Epidermal melanocyte (primary cell): ENCODE measurements around the gene ADAMTS2.

Experiments used
- DNase-seq: peaks from one replicate; pipeline ENCODE4 v3.0.0; 2011; ENCODE audit warnings: low spot score; ENCODE audit not compliant: insufficient read length

The ADAMTS2 gene

DNA sequence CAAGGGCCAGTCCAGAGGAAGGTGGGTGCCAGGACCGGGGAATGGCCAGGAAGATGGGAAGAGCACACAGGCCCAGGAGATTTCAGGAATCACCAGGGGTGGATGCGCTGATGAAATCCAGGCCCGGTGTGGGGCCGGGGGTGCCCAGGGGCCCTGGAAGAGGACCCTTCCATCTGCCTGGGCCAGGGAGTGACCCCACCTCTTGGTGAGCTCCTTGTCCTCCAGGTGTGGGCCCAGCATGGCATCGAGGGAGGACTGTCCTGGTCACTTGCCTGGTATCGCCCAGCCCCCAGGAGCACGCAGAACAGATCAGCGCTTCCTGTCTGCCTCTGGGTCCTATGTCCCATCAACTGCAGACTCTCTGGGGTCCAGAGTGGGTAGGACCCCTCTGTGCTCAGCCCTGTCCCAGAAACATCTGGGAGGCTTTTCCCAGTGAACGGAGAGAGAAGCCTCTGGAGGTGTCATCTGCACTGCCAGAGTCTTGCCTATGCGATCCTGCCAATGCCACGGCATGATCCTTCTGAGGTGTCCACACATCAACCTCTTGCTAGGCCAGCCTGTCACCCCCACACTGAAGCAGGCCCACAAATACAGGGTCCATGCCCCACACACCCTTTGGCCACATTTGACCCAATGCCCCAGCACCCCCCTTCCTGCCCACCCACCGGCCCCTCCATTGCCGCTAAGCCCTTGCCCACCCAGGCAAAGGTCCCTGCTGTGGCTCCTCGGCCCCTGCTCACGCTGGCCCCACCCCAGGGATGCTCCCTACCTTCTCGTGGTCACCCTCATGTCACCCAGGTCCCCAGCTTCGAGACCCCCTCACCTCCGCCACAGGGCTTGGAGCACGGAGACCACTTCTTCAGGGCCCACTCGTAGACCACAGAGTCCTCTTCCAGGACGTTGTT is 217.9 kb downstream of the ADAMTS2 start:
- DNase-seq = no peak

DNA sequence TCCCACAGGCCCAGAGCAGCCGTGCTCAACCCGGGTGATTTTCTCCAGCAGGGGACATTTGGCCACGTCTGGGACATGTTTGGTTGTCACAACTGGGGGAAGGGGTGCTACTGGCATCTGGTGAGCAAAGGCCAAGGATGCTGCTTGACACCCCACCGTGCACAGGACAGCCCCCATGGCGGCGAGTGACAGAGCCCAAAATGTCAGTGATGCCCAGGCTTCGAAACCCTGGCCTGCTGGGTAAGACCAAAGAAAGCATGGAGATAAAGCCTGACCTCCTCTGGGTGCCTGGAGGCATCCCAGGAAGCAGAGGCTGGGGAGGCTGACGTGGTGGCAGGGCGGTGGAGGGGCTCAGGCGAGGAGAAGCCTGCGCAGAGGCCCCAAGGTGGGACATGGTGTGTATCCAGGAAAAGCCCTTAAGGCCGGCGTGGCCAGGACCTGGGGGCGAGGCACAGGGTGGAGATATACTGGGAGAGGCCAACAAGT is 218.7 kb downstream of the ADAMTS2 start:
- DNase-seq = no peak

DNA sequence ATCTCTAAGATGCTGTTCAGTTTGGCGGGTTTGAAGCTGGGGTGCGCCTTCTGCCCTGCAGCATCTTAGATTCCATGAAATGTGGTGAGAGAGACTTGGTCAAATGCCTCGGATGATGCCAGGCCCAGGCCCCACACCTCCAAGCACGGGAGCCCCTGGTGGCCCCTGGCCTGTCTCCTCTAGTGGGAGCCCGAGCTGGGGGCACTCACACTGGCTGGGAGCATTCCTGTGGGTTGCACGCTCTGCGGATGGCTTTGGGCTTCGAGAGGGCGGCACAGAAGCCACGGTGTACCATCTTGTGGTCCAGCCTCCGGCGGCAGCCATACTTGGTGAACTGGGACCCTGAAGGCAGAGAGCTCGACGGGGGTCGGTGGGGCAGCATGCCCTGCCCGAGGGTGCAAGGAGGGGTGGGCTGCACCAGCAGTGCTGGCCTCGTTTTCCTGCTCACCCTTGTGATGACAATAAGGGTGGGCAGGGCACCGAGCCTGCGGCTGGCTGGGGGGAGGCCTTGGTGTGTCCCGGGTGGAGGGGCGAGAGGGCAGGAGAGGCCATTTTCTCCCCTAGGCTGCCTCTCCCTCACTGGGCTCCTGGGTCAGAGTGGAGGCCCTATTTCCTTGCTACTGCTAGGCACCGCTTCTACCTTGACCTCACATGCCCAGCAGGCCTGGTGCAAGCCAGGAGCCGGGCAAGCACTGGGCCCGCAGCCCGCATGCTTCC is 219.3 kb downstream of the ADAMTS2 start:
- no peak for DNase-seq

DNA sequence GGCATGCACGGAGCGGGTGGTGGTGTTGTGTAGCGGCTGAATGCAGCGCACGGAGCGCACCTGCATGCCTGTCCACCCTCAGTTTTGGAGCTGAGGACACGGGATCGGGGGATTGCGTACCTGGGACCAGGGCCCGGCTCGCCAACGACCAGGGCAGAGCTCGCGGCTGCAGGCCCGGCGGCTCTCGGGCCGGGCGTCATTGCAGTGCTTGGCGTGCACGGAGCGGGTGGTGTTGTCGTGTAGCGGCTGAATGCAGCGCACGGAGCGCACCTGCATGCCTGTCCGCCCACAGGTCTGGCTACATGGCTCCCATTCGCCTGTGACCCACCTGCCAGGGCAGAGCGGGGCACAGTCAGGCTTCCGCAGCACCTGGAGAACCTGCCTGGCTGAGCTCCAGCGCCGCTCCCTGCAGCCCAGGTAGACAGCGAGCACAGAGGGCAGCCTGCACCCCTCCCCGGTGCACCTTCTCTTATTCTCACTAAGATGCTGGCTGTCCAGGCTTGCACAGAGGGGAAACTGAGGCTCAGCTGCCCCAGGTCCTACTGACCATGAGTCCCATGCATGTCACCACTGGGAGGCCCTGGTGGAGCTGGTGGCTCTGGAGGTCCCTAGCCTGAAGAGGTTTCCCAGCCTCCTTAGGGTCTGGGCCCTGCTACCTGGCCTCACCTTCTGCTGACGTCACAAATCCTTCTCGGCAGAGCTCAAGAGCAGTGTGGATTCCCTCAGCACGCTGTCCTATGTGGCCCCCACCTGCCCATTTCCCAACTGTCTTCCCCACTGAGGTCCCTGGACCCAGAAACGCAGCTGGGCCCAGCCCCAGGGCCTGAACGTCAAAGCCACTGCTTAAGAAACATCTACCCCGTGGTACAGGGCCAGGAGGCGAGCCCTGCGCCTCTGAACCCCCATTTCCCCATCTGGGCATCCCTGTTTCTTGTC is 220.1 kb downstream of the ADAMTS2 start:
- DNase-seq = no peak

DNA sequence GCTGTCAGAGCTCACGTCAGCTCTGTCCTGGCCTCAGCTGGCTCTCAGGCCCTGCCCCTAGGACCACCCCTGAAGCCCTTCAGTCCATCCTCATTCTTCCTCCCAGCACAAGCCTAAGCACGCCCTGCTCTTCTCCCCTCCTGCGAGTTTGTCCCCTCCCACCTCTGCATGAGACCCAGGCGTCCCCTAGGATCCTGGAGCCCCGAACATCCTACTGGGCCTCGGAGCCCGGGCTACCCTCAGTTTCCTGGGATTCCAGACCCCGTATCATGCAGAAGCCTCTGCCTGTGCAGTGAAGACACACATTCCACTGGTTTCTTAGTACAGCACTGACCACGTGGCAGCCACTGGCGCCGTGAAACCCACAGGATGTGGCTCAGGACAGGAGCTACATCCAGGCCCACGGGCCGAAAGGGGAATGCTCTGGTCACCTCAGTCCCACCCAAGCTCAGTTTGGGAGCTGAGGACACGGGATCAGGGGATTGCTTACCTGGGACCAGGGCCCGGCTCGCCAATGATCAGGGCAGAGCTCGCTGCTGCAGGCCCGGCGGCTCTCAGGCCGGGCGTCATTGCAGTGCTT is 220.9 kb downstream of the ADAMTS2 start:
- no peak for DNase-seq

DNA sequence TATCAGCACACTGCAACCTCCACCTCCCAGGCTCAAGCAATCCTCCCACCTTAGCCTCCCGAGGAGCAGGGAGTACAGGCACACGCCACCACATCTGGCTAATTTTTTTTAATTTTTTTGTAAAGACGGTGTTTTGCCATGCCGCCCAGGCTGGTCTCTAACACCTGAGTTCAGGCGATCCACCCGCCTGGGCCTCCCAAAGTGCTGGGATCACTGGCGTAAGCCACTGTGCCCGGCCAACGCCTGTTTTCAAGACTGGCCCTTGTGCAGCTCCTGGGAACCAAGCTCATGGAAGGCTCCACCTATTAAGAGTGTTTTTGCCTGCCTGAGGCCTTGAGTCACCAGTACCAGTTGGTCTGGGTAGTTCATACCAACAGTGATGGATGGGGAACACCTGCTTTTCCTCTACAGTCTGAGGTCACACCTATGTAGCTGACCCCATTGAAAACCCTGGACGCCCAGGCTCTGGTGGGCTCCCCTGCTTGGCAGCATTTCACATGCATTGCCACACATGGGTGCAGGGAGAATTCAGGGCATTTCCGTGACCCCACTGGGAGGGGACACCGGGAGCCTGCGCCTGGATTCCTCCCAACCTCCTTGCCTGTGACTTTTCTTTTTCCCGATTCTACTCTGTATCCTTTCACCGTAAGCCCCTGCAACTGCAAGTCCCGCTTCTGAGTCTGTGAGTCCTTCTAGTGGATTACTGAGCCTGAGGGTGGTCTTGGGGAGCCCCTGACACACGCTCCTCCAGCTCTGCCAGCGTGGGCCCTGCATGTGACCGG is 221.6 kb downstream of the ADAMTS2 start:
- no peak for DNase-seq

DNA sequence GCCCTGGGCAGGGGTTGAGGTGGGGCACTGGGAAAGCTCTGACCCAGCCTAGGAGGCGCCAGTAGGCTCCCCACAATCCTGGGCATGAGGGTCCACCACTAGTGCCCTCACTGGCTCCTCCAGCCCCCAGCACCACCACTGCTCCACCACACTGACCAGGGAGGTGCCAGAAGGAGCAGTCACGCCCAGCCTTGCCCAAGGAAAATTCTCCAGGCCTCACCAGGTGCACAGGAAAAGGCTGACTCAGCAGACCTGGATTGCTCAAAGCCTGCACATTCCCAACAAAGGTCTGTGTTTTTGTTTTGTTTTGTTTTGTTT is 222.2 kb downstream of the ADAMTS2 start:
- DNase-seq = no peak

DNA sequence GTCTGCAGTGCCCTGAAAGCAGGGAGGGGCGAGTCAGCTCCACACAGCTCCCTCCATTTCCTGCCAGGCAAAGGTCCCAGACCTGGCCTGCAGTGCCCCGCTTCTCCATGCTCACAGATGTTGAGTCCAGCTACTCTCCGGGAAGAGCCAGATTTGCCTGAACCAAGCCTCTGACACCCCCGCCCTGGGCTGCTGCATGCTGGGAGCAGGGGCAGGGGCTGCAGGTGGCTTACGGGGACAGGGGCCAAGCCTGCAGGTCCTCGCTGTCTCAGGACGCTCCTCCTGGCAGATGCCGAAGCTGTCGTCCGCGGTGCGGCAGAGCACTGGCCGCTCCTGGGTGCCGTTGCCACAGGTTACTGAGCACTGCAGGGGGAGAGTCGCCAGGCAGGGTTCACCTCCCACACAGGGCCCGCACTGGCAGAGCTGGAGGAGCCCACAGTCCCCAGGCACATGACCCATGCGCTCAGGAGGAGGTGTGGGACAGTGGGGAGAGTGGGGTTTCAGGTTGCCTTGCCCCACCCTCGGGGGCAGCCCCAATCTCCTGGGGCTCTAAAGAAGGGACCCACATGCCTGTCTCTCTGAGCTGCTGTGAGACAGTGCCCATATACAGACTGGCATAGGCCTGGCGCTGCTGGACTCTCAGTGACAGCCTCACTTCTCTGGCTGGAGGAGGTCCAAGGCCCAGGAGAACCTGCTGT is 222.7 kb downstream of the ADAMTS2 start:
- DNase-seq = no peak

DNA sequence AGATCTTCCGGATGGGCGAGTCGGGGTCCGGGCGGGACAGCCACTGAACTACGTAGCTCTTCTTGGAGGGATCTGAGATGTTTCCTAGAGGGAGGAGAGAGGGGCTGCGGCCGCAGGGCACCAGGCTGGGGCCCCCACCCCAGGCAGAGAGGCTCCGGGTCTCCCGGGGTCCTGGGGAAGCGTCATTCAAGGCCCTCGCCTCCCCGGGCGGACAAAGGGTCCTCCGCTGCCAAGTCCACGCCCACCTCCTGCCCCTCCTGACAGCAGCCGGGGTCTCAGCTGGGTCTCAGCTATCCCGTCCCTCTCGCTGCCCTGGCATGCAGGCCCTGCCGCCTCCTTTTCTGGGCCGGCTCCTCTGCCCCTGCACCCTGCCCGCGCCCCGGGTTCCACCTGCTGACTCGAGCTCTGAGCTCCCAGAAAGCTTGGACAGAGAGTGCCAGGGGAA is 223.6 kb downstream of the ADAMTS2 start:
- DNase-seq = no peak

DNA sequence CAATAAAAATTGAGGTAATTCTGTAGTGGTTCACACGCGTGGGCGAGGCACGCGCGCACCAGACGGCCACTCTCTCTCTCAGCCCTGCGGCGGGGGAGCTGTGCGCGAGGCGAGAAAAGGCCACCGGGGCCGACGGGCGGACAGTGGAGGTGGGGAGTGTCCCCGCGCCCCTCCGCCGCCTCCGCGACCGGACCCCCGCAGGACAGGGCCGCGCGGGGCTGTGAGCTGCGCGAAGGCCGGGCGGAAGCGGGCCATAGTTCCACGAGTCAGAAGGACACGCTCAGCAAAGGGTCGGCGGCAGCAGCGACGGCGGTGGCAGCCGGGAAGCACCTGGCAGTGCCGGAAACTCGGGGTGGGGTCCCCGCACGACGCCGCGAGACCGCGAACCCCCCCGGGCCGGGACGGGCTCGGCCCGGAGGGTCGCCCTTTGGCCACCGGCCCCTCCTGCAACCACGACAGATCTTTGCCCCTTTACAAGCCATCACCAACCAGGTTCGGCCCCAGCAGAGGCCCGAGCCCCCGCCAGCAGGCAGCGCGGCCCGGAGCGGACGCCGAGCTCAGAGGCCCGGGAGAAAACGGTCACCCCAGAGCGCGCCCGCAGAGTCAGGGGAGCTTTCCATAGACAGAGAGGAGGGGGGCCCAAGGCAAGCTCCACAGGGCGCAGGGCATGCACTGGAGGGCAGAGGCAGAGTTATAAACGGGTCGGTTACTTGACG is 224.2 kb downstream of the ADAMTS2 start:
- no peak for DNase-seq

DNA sequence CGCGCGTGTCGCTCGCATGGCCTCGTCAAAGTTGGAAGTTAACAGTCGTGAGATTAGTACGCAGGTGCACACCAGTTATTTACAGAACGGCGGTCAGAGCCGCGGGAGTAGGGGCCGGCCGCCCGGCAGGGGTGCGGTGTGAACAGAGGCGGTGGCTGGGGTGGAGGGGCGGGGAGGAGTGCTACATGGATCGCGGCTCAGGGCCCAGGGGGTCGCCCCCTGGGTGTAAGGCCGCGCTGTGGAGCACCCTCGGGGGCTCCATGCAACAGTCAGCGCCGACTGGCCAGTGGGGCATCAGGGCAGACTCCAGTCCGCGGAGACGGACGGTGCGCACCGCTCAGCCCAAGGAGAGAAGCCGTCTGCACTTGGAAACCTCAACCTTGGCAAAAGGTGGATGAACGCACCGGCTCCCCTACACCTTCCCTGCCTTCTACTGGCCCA is 224.8 kb downstream of the ADAMTS2 start:
- DNase-seq = no peak

DNA sequence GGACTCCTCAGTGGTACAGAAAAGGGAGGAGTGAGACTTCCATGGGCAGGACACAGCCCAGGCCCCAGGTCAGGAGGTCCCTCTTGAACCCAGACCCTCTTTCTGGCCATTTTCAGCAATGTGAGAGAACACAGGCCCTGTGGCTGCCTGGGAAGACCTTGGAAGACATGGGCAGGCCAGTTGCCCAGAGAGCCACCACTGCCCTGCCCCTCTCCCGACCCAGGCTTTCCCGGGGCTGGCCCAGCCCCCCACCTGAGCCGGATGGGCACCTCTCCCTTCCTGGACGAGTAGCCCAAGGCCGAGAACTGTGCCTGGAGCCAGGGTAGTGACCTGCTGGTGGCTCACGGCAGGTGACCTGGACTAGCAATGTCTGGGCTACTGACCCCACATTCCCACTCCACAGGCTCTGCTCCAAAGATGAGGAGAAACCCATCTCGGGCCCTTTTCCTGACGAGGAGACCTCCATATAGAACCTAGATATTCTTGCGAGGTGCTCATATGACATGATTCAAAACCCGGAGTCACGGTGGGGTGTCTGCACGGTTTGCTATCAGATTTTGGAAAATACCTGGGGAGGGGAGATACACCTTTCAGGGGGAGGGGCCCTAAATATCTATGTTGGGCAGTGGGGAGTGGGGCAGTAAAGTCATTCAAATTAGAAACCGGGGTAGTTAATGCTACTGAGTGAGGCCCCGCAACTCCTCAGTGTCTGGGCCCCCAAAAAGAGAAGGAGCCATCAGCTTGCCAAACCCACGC is 225.7 kb downstream of the ADAMTS2 start:
- DNase-seq = no peak

DNA sequence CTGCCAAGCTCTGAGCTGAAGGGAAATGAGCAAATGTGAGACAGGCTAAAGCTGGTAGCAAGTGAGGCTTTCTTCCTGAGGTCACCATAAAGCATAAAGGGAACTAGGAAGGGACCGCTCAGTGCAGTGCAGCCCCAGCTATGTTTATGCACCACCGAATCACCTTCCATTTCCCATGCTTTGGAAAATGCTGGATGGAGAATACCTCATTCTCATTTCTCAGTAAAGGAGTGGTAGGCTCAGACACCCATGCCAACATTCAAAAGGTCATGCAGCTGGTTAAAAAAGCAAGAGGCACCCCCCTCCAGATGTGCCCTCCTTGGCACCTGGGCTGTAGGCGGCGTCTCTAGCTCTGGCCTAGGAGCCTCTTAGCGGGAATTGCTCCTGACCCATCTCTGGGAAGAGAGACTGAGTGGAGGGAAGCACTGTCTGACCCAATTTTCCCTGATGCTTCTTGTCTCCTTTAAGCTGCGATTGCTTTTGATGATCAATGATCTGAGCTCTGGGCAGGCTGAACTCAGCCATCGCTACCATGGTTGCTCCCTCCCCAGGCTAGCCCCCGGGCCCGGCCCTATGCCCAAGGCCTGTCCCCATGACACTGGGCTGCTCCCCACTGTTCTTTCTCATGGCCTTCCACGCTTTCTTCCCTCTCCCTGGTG is 226.4 kb downstream of the ADAMTS2 start:
- DNase-seq = no peak

DNA sequence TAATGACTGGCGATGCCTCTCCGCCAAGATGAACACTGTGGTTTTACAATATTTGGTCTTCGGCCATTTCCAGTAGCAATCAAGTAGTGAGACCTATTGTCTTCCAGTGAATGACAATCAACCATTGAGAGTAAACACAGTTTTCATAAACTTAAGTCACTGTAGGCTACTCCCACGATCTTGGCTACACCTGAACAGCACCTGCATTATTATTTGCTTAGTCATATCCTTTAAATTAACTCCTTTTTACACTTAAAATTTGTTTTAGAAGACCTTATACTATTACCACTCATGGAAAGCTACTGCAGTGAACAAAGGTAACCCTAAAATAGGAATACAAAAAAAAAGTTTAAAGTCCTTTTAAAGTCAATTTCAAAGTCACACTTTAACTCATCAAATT is 226.9 kb downstream of the ADAMTS2 start:
- no peak for DNase-seq

DNA sequence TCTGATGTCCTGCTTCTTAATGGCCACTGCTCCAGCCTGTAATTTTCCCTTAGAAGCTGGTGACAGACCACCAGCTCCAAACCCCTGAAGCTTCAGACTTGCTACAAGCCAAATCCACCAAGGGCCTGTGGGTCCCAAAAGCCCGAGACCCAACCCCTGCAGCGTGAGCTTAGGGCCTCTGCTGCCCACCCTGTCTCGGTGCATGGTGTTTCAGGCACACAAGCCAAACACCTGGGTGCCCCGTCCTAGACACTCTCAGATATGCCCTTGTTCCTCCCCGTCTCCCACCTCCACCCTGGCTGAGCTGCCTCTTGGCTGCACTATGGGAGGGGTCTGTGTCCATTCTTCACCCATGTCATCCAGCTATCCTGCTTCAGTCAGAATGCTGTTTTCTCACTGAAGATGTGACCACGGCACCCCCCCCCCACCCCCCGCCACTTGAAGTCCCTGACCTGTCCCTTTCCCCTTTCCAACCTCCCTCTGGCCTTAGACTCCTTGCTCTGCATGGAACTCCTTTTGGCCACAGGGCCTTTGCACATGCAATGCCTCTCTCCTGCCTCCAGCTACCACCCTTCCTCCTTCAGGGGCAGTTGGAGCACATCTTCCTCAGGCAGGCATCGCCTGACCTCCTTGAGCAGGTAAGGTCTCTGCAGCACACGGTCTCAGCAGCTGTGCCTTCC is 229.3 kb downstream of the ADAMTS2 start:
- DNase-seq = no peak

DNA sequence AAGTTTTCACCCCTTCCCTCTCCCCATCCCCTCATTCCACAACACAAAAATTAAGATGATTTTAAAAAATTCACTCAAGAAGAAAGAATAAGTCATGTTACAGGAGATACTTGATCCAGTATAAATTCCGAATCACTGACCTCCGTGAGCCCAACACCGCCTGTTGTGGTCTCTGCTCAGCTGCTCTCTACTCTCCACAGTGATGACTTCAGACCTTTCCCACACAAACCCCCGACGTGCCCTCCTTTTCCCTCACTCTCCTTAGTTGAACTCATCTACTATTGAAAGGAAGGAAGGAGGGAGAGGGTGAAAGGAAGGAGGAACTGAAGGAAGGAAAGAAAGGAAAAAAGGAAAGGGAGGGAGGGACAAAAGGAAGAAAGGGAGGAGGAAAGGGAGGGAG is 230.0 kb downstream of the ADAMTS2 start:
- DNase-seq = no peak

DNA sequence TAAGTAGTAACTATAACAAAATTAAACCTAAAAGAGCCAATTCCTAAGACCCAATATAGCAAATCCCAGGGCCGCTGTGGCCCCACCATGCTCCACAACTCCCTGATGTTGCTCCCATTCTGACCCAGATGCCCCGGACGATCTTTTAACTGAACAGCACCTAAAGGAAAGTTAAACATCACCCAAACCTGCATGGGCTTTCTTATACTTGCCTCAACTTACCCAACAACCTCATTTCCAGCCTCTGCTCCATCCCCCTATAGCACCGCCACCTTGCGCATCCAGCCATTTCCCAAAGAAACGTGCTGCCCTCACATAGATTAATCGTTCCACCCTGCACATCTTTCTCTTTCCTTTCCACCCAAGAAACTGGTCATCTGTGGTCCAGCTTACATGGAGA is 230.5 kb downstream of the ADAMTS2 start:
- no peak for DNase-seq
